Transverse colon (tissue), 3 donors: ENCODE measurements around the gene GGT5.
"Not testable (repeated sequence)": the region's sequence is repeated elsewhere in the genome, so short reads cannot be mapped to it uniquely, and the experiment has no call there.

Experiments
- EP300 ChIP-seq: sonication (generic); formaldehyde crosslinking; IDR thresholded peaks from one replicate; pipeline ENCODE4 v1.6.1; 2017; ENCODE audit warnings: antibody characterized with exemption, low read depth
- TF ChIP-seq, protein P1 (sequence below), 5 experiments: fragments of 200-600 bp in 3 of 5; fragments of 450-650 bp in 2 of 5; sonication (generic) in 3 of 5; IDR thresholded peaks; 1 replicate in 2 of 5; 2 replicates in 3 of 5; pipeline ENCODE4 v1.5.1; 2016 to 2017; ENCODE audit warnings: antibody characterized with exemption in 5 of 5, inconsistent platforms in 3 of 5, mild to moderate bottlenecking in 2 of 5, moderate library complexity in 1 of 5

DNA sequence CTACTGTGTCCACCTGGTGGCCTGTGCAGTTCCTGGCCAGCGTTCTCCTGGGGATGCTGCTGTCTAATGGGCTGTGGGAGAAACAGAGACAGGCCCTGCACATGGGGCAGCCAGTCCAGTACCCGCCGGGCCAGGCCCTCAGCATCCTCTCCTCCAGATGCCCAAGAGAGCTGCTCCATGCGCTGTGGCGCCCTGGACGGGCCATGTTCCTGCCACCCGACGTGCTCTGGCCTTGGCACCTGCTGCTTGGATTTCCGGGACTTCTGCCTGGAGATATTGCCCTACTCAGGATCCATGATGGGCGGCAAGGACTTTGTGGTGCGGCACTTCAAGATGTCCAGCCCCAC, 62.0 kb downstream of the GGT5 start:
- TF ChIP-seq, protein P1, sequence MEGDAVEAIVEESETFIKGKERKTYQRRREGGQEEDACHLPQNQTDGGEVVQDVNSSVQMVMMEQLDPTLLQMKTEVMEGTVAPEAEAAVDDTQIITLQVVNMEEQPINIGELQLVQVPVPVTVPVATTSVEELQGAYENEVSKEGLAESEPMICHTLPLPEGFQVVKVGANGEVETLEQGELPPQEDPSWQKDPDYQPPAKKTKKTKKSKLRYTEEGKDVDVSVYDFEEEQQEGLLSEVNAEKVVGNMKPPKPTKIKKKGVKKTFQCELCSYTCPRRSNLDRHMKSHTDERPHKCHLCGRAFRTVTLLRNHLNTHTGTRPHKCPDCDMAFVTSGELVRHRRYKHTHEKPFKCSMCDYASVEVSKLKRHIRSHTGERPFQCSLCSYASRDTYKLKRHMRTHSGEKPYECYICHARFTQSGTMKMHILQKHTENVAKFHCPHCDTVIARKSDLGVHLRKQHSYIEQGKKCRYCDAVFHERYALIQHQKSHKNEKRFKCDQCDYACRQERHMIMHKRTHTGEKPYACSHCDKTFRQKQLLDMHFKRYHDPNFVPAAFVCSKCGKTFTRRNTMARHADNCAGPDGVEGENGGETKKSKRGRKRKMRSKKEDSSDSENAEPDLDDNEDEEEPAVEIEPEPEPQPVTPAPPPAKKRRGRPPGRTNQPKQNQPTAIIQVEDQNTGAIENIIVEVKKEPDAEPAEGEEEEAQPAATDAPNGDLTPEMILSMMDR (IDR thresholded peaks at IDR 0.05): peak in 1 of 5 experiments; percentile 0
- TF ChIP-seq EP300: not testable (repeated sequence)
